Nephron progenitor cell (in vitro differentiated cells): ENCODE measurements around the gene CTDP1.

Source experiments
- DNase-seq: peaks from one replicate; pipeline ENCODE4 v3.0.0; 2021
- H3K27ac Mint-ChIP-seq: 2 replicates; pipeline ENCODE4 v1.8.0; 2021; ENCODE audit warnings: mild to moderate bottlenecking, moderate library complexity, mixed read lengths
- H3K27me3 Mint-ChIP-seq: 2 replicates; pipeline ENCODE4 v1.8.0; 2021; ENCODE audit warnings: mild to moderate bottlenecking, low read depth, mixed read lengths; ENCODE audit not compliant: poor library complexity
- H3K36me3 Mint-ChIP-seq: 2 replicates; pipeline ENCODE4 v1.8.0; 2021; ENCODE audit warnings: low read depth, mixed read lengths
- H3K4me1 Mint-ChIP-seq: 2 replicates; pipeline ENCODE4 v1.8.0; 2021; ENCODE audit warnings: mixed read lengths
- H3K4me3 Mint-ChIP-seq: 2 replicates; pipeline ENCODE4 v1.8.0; 2021; ENCODE audit warnings: mild to moderate bottlenecking, moderate library complexity, mixed read lengths
- H3K9me3 Mint-ChIP-seq: 2 replicates; pipeline ENCODE4 v1.8.0; 2021; ENCODE audit warnings: mild to moderate bottlenecking, moderate library complexity, mixed read lengths
- CTCF ChIP-seq: fragments of 200-600 bp; sonication (generic); IDR thresholded peaks from 2 replicates; pipeline ENCODE4 v1.5.0; 2021; ENCODE audit warnings: antibody characterized with exemption

Gene CTDP1

GRCh38 chr18:79650959-79651358 lies 28.6 kb upstream of the CTDP1 start:
- H3K27me3 Mint-ChIP-seq = peaks cover 36% of the 10 kb centered on the region
- no peaks in the 10 kb centered on the region for H3K4me1 Mint-ChIP-seq
- no peak for DNase-seq
- TF ChIP-seq CTCF = no peak
- H3K27ac Mint-ChIP-seq = no peak overlapping the region
- H3K36me3 Mint-ChIP-seq = no peaks in the 10 kb centered on the region
- peaks cover 16% of the 10 kb centered on the region for H3K9me3 Mint-ChIP-seq
- no peak overlapping the region for H3K4me3 Mint-ChIP-seq

GRCh38 chr18:79657342-79657996 lies 22.1 kb upstream of the CTDP1 start:
- DNase-seq = no peak
- no peak overlapping the region for H3K27ac Mint-ChIP-seq
- peaks cover 5% of the 10 kb centered on the region for H3K4me1 Mint-ChIP-seq
- no peak overlapping the region for H3K4me3 Mint-ChIP-seq
- no peak for TF ChIP-seq CTCF
- H3K27me3 Mint-ChIP-seq = peaks cover 46% of the 10 kb centered on the region
- peaks cover 16% of the 10 kb centered on the region for H3K9me3 Mint-ChIP-seq
- H3K36me3 Mint-ChIP-seq = no peaks in the 10 kb centered on the region

- Mint-ChIP-seq H3K27me3 (peaks cover 44% of the 10 kb centered on the region), H3K27ac (no peak overlapping the region)
- no peak for DNase-seq
These were observed 21.2 kb upstream of the CTDP1 start for GRCh38 chr18:79658366-79658765.

GRCh38 chr18:79659733-79660132 lies 19.9 kb upstream of the CTDP1 start:
- DNase-seq = no peak
- Mint-ChIP-seq H3K36me3 (no peaks in the 10 kb centered on the region), H3K27me3 (peaks cover 31% of the 10 kb centered on the region), H3K4me3 (no peak overlapping the region), H3K4me1 (peaks cover 5% of the 10 kb centered on the region), H3K9me3 (peaks cover 18% of the 10 kb centered on the region), H3K27ac (no peak overlapping the region)
- no peak for TF ChIP-seq CTCF

More at GRCh38 chr18:79658366-79658765, 21.2 kb upstream of the CTDP1 start:
- peaks cover 5% of the 10 kb centered on the region for H3K4me1 Mint-ChIP-seq
- H3K4me3 Mint-ChIP-seq = no peak overlapping the region
- no peaks in the 10 kb centered on the region for H3K36me3 Mint-ChIP-seq
- peaks cover 16% of the 10 kb centered on the region for H3K9me3 Mint-ChIP-seq
- TF ChIP-seq CTCF = no peak

- no peak overlapping the region for H3K4me3 Mint-ChIP-seq
- peaks cover 29% of the 10 kb centered on the region for H3K27me3 Mint-ChIP-seq
- no peak for DNase-seq
- H3K4me1 Mint-ChIP-seq = peaks cover 5% of the 10 kb centered on the region
- H3K27ac Mint-ChIP-seq = no peak overlapping the region
- H3K36me3 Mint-ChIP-seq = no peaks in the 10 kb centered on the region
- H3K9me3 Mint-ChIP-seq = peaks cover 5% of the 10 kb centered on the region
- no peak for TF ChIP-seq CTCF
These were observed 17.6 kb upstream of the CTDP1 start for GRCh38 chr18:79662034-79662433.

- H3K4me1 Mint-ChIP-seq = peaks cover 5% of the 10 kb centered on the region
- H3K36me3 Mint-ChIP-seq = no peaks in the 10 kb centered on the region
- no peak for TF ChIP-seq CTCF
- H3K9me3 Mint-ChIP-seq = peaks cover 5% of the 10 kb centered on the region
- DNase-seq = no peak
- peaks cover 29% of the 10 kb centered on the region for H3K27me3 Mint-ChIP-seq
- H3K4me3 Mint-ChIP-seq = no peak overlapping the region
- H3K27ac Mint-ChIP-seq = no peak overlapping the region
These were observed 17.2 kb upstream of the CTDP1 start for GRCh38 chr18:79662439-79662838.
